HG03025 (cell line): Measurements from ENCODE around the gene CLEC1A.

ENCODE experiments used
- ATAC-seq: cut with Tn5 transposase; IDR thresholded peaks from one replicate; pipeline ENCODE4 v1.9.1; 2021; ENCODE audit warnings: mild to moderate bottlenecking, moderate library complexity; ENCODE audit not compliant: unreplicated experiment, low FRiP score

Gene CLEC1A

GRCh38 chr12:10101648-10102220 is 2.9 kb upstream of the CLEC1A start:
- ATAC-seq: no peak

- ATAC-seq: no peak
Measured at GRCh38 chr12:10101042-10101579, 2.3 kb upstream of the CLEC1A start.

GRCh38 chr12:10097521-10097920 is 1.3 kb downstream of the CLEC1A start:
- ATAC-seq: no peak

GRCh38 chr12:10095971-10096370 is 2.8 kb downstream of the CLEC1A start:
- no peak for ATAC-seq

- no peak for ATAC-seq
Measured at GRCh38 chr12:10094646-10095395, 4.0 kb downstream of the CLEC1A start.

- no peak for ATAC-seq
Measured at GRCh38 chr12:10088955-10089900, 9.6 kb downstream of the CLEC1A start.

GRCh38 chr12:10088031-10088430 is 10.8 kb downstream of the CLEC1A start:
- no peak for ATAC-seq

GRCh38 chr12:10086387-10086786 is 12.4 kb downstream of the CLEC1A start:
- ATAC-seq: no peak

- ATAC-seq: no peak
Measured at GRCh38 chr12:10084733-10085132, 14.1 kb downstream of the CLEC1A start.

- ATAC-seq: no peak
Measured at GRCh38 chr12:10082117-10082874, 16.5 kb downstream of the CLEC1A start.

- no peak for ATAC-seq
Measured at GRCh38 chr12:10075451-10075850, 23.3 kb downstream of the CLEC1A start.

- no peak for ATAC-seq
Measured at GRCh38 chr12:10073261-10073660, 25.5 kb downstream of the CLEC1A start.

GRCh38 chr12:10072131-10072530 is 26.7 kb downstream of the CLEC1A start:
- no peak for ATAC-seq

GRCh38 chr12:10070380-10070779 is 28.4 kb downstream of the CLEC1A start:
- no peak for ATAC-seq

- ATAC-seq: no peak
Measured at GRCh38 chr12:10069976-10070375, 28.8 kb downstream of the CLEC1A start.

- no peak for ATAC-seq
Measured at GRCh38 chr12:10069099-10069498, 29.7 kb downstream of the CLEC1A start.

- no peak for ATAC-seq
Measured at GRCh38 chr12:10068644-10069043, 30.1 kb downstream of the CLEC1A start.

- no peak for ATAC-seq
Measured at GRCh38 chr12:10067942-10068341, 30.8 kb downstream of the CLEC1A start.

- ATAC-seq: no peak
Measured at GRCh38 chr12:10067264-10067663, 31.5 kb downstream of the CLEC1A start.

GRCh38 chr12:10065241-10065640 is 33.5 kb downstream of the CLEC1A start:
- no peak for ATAC-seq
